Ishikawa (cell line): ENCODE results near the gene CCDC172.

ENCODE experiments used
- EGR1 ChIP-seq: IDR thresholded peaks from 2 replicates; pipeline ENCODE4 v1.6.1; 2012
- MAX ChIP-seq: IDR thresholded peaks from 2 replicates; pipeline ENCODE4 v1.6.1; 2012
- NFIC ChIP-seq: IDR thresholded peaks from 2 replicates; pipeline ENCODE4 v1.6.1; 2012
- RAD21 ChIP-seq: IDR thresholded peaks from 2 replicates; pipeline ENCODE4 v1.6.1; 2012; ENCODE audit warnings: low read depth
- TAF1 ChIP-seq: IDR thresholded peaks from 2 replicates; pipeline ENCODE4 v1.6.1; 2012; ENCODE audit warnings: low read depth, mild to moderate bottlenecking
- USF1 ChIP-seq: IDR thresholded peaks from 2 replicates; pipeline ENCODE4 v1.6.1; 2012
- YY1 ChIP-seq: IDR thresholded peaks from 2 replicates; pipeline ENCODE4 v1.6.1; 2012; ENCODE audit warnings: low read depth
- ZBTB7A ChIP-seq: IDR thresholded peaks from 2 replicates; pipeline ENCODE4 v1.6.1; 2012; ENCODE audit warnings: low read depth

GRCh38 chr10:116311706-116312490 is 12.3 kb upstream of the CCDC172 start:
- TF ChIP-seq EGR1 (no peak), MAX (no peak), YY1 (no peak), TAF1 (no peak), USF1 (no peak), RAD21 (no peak), NFIC (no peak), ZBTB7A (no peak)
